HepG2 (cell line): ENCODE results near the gene PEX14. TPM values are rescaled to one million over a fixed set of nuclear protein-coding genes. Genes with fewer than 3 reads are reported as not detected.

Source experiments
- BCLAF1 ChIP-seq: fragments of 450-650 bp; IDR thresholded peaks from 2 replicates; pipeline ENCODE4 v1.6.1; 2017; ENCODE audit warnings: mild to moderate bottlenecking
- BRCA1 ChIP-seq: sonication (generic); formaldehyde crosslinking; IDR thresholded peaks from 2 replicates; pipeline ENCODE4 v1.4.0; 2020; ENCODE audit warnings: missing genetic modification reagents
- CENPX ChIP-seq: sonication (generic); formaldehyde crosslinking; IDR thresholded peaks from 2 replicates; pipeline ENCODE4 v1.9.0; 2021; ENCODE audit warnings: mild to moderate bottlenecking, missing genetic modification reagents, moderate library complexity
- E2F1 ChIP-seq: sonication (generic); formaldehyde crosslinking; IDR thresholded peaks from 2 replicates; pipeline ENCODE4 v1.5.0; 2020; ENCODE audit warnings: missing genetic modification reagents
- FOXM1 ChIP-seq: sonication (generic); formaldehyde crosslinking; IDR thresholded peaks from 2 replicates; pipeline ENCODE4 v1.5.0; 2020; ENCODE audit warnings: missing genetic modification reagents
- HES4 ChIP-seq: sonication (generic); formaldehyde crosslinking; IDR thresholded peaks from 2 replicates; pipeline ENCODE4 v1.9.0; 2021; ENCODE audit warnings: mild to moderate bottlenecking, missing genetic modification reagents, borderline replicate concordance
- HNRNPUL1 ChIP-seq: fragments of 200-400 bp; formaldehyde crosslinking; IDR thresholded peaks from 2 replicates; pipeline ENCODE4 v1.6.1; 2017; ENCODE audit warnings: low read depth, mild to moderate bottlenecking, low read length, moderate library complexity
- ISL2 ChIP-seq: sonication (generic); formaldehyde crosslinking; IDR thresholded peaks from 2 replicates; pipeline ENCODE4 v1.5.0; 2020; ENCODE audit warnings: missing genetic modification reagents
- MIXL1 ChIP-seq: IDR thresholded peaks from 2 replicates; pipeline ENCODE4 v1.6.1; 2016
- MLX ChIP-seq: IDR thresholded peaks from 2 replicates; pipeline ENCODE4 v1.6.1; 2016
- MTF2 ChIP-seq: sonication (generic); formaldehyde crosslinking; IDR thresholded peaks from 2 replicates; pipeline ENCODE4 v1.5.0; 2020; ENCODE audit warnings: missing genetic modification reagents, borderline replicate concordance
- NFKB2 ChIP-seq: sonication (generic); formaldehyde crosslinking; IDR thresholded peaks from 2 replicates; pipeline ENCODE4 v1.4.0; 2020; ENCODE audit warnings: missing genetic modification reagents, borderline replicate concordance
- PHF8 ChIP-seq: sonication (generic); formaldehyde crosslinking; IDR thresholded peaks from 2 replicates; pipeline ENCODE4 v1.5.0; 2020; ENCODE audit warnings: missing genetic modification reagents
- RNF2 ChIP-seq: fragments of 450-650 bp; conservative IDR thresholded peaks from 2 replicates; pipeline ENCODE4 v1.6.1; 2016; ENCODE audit warnings: low read depth
- SETDB1 ChIP-seq: sonication (generic); formaldehyde crosslinking; IDR thresholded peaks from 2 replicates; pipeline ENCODE4 v1.5.1; 2020; ENCODE audit warnings: missing genetic modification reagents, mild to moderate bottlenecking, borderline replicate concordance
- SMAD9 ChIP-seq: sonication (generic); formaldehyde crosslinking; IDR thresholded peaks from 2 replicates; pipeline ENCODE4 v1.5.1; 2020; ENCODE audit warnings: mild to moderate bottlenecking, missing genetic modification reagents
- SMARCC2 ChIP-seq: fragments of 450-650 bp; IDR thresholded peaks from 2 replicates; pipeline ENCODE4 v1.6.1; 2017; ENCODE audit warnings: antibody characterized with exemption, mild to moderate bottlenecking
- SNAPC5 ChIP-seq: sonication (generic); formaldehyde crosslinking; IDR thresholded peaks from 2 replicates; pipeline ENCODE4 v1.8.1; 2023; ENCODE audit warnings: mild to moderate bottlenecking, missing genetic modification reagents, borderline replicate concordance
- TBL1XR1 ChIP-seq: fragments of 150-350 bp; IDR thresholded peaks from 2 replicates; pipeline ENCODE4 v1.6.1; 2014; ENCODE audit warnings: borderline replicate concordance, low read length; ENCODE audit not compliant: partially characterized antibody
- TCF7L2 ChIP-seq: IDR thresholded peaks from 2 replicates; pipeline ENCODE4 v1.6.1; 2011; ENCODE audit warnings: mild to moderate bottlenecking, low read depth, low read length, moderate library complexity
- ZNF484 ChIP-seq: sonication (generic); formaldehyde crosslinking; IDR thresholded peaks from 2 replicates; pipeline ENCODE4 v1.5.1; 2020; ENCODE audit warnings: mild to moderate bottlenecking, low read depth, missing genetic modification reagents, borderline replicate concordance
- ZNF549 ChIP-seq: sonication (generic); formaldehyde crosslinking; IDR thresholded peaks from 2 replicates; pipeline ENCODE4 v1.5.0; 2020; ENCODE audit warnings: missing genetic modification reagents
- ZNF660 ChIP-seq: sonication (generic); formaldehyde crosslinking; IDR thresholded peaks from 2 replicates; pipeline ENCODE4 v1.5.1; 2020; ENCODE audit warnings: mild to moderate bottlenecking, low read depth, missing genetic modification reagents, borderline replicate concordance
- ZNF747 ChIP-seq: sonication (generic); formaldehyde crosslinking; IDR thresholded peaks from 2 replicates; pipeline ENCODE4 v1.8.1; 2023; ENCODE audit warnings: missing genetic modification reagents, mild to moderate bottlenecking, borderline replicate concordance
- ZNF75D ChIP-seq: sonication (generic); formaldehyde crosslinking; IDR thresholded peaks from 2 replicates; pipeline ENCODE4 v1.8.1; 2023; ENCODE audit warnings: missing genetic modification reagents, mild to moderate bottlenecking, borderline replicate concordance
- ZNF766 ChIP-seq: sonication (generic); formaldehyde crosslinking; IDR thresholded peaks from 2 replicates; pipeline ENCODE4 v1.5.0; 2020; ENCODE audit warnings: missing genetic modification reagents, borderline replicate concordance
- polyA plus RNA-seq, 8 experiments: library from polyadenylated mRNA; depleted of rRNA in 3 of 8; stranded (reverse) in 7 of 8; unstranded in 1 of 8; fragments of >200 nt; fragmentation: Illumina TruSeq in 4 of 8; extraction: Trizol in 4 of 8; gene quantifications; 2 replicates each; pipeline versions ENCODE4 v1.2.1 to v1.2.3, GENCODE V29; 2011 to 2016; ENCODE audit warnings: low read depth in 4 of 8, missing spikeins in 1 of 8, mixed read lengths in 1 of 8; ENCODE audit not compliant: insufficient read depth in 1 of 8
- total RNA-seq, 5 experiments: library from RNA; depleted of rRNA; stranded (reverse); fragments of >200 nt; fragmentation: Illumina TruSeq; extraction: Trizol; gene quantifications; 2 replicates each; pipeline ENCODE4 v1.2.3, GENCODE V29; 2016; ENCODE audit warnings: low read depth in 1 of 5

PEX14 gene
- total and polyA plus RNA-seq, 2 of the 13 experiments (the other 11 are each of a cell fraction or from before 2014, with no cell fraction given): 6.5 to 9.9 TPM

- TF ChIP-seq HNRNPUL1: no peak
- TF ChIP-seq MLX: no peak
- peak; percentile 75; the same call in 1 of the 2 replicates for TF ChIP-seq ZNF766 (CRISPR knock-in tag)
- peak; percentile 71 for TF ChIP-seq ISL2 (CRISPR knock-in tag)
- TF ChIP-seq PHF8 (CRISPR knock-in tag): peak; percentile 92
- TF ChIP-seq MTF2 (CRISPR knock-in tag): peak; percentile 43; the same call in 1 of the 2 replicates
- no peak for TF ChIP-seq SETDB1 (CRISPR knock-in tag)
- TF ChIP-seq ZNF549 (CRISPR knock-in tag): no peak
- TF ChIP-seq SMARCC2: no peak
- TF ChIP-seq ZNF75D (CRISPR knock-in tag): no peak
- TF ChIP-seq CENPX (CRISPR knock-in tag): no peak
- TF ChIP-seq NFKB2 (CRISPR knock-in tag): peak; percentile 97
- TF ChIP-seq E2F1 (CRISPR knock-in tag): peak; percentile 96
- TF ChIP-seq ZNF484 (CRISPR knock-in tag): no peak; the same call in 1 of the 2 replicates
- peak; percentile 96 for TF ChIP-seq SNAPC5 (CRISPR knock-in tag)
- no peak for TF ChIP-seq ZNF660 (CRISPR knock-in tag)
- TF ChIP-seq SMAD9 (CRISPR knock-in tag): 0 out of 2 replicates have a peak, but pooled peaks have one; percentile 30
- TF ChIP-seq ZNF747 (CRISPR knock-in tag): peak; percentile 65; the same call in 1 of the 2 replicates
- peak; percentile 63 for TF ChIP-seq TBL1XR1
- peak; percentile 99 for TF ChIP-seq RNF2
- no peak for TF ChIP-seq BCLAF1
- peak; percentile 63; the same call in 1 of the 2 replicates for TF ChIP-seq HES4 (CRISPR knock-in tag)
- 0 out of 2 replicates have a peak, but pooled peaks have one; percentile 80 for TF ChIP-seq FOXM1 (CRISPR knock-in tag)
- peak; percentile 27; the same call in 1 of the 2 replicates for TF ChIP-seq MIXL1
- no peak for TF ChIP-seq BRCA1 (CRISPR knock-in tag)
- TF ChIP-seq TCF7L2: no peak
Observed at GRCh38 chr1:10430216-10431069, 44.3 kb upstream of the PEX14 start, which contains the start of gene CENPS (continued).
